ENCODE data around the gene LRP1B.

The LRP1B gene

GRCh38 chr2:141605163-141605562 lies 525.7 kb downstream of the LRP1B start:
- Histone ChIP-seq H3K27ac (ENCODE audit: low read depth, low read length) (no peak overlapping the region), H3K4me1 (ENCODE audit: insufficient read depth, low read length) (no peaks in the 10 kb centered on the region), H3K9me3 (ENCODE audit: low read length) (no peaks in the 10 kb centered on the region), H3K9ac (ENCODE audit: low read length) (no peak overlapping the region), H3K36me3 (ENCODE audit: insufficient read depth, low read length) (no peaks in the 10 kb centered on the region), H3K4me3 (ENCODE audit: low read depth in 1 of 2, low read length in 2 of 2) (no peak overlapping the region), H3K27me3 (ENCODE audit: control insufficient read depth in 1 of 2, insufficient read depth in 2 of 2, low read length in 2 of 2) (no peaks in the 10 kb centered on the region)

- Histone ChIP-seq H3K9me3 (ENCODE audit: low read length) (no peaks in the 10 kb centered on the region), H3K4me1 (ENCODE audit: insufficient read depth, low read length) (no peaks in the 10 kb centered on the region), H3K27me3 (ENCODE audit: control insufficient read depth in 1 of 2, insufficient read depth in 2 of 2, low read length in 2 of 2) (no peaks in the 10 kb centered on the region), H3K9ac (ENCODE audit: low read length) (no peak overlapping the region), H3K4me3 (ENCODE audit: low read depth in 1 of 2, low read length in 2 of 2) (no peak overlapping the region), H3K27ac (ENCODE audit: low read depth, low read length) (no peak overlapping the region), H3K36me3 (ENCODE audit: insufficient read depth, low read length) (no peaks in the 10 kb centered on the region)
Measured at GRCh38 chr2:141601511-141602152, 529.2 kb downstream of the LRP1B start.

GRCh38 chr2:141599721-141600120 lies 531.1 kb downstream of the LRP1B start:
- H3K27me3 ChIP-seq (ENCODE audit: control insufficient read depth in 1 of 2, insufficient read depth in 2 of 2, low read length in 2 of 2), result no peaks in the 10 kb centered on the region
- H3K27ac ChIP-seq (ENCODE audit: low read depth, low read length), result no peak overlapping the region
- H3K4me1 ChIP-seq (ENCODE audit: insufficient read depth, low read length), result no peaks in the 10 kb centered on the region
- H3K4me3 ChIP-seq (ENCODE audit: low read depth in 1 of 2, low read length in 2 of 2), result no peak overlapping the region
- H3K9ac ChIP-seq (ENCODE audit: low read length), result no peak overlapping the region
- no peaks in the 10 kb centered on the region for H3K36me3 ChIP-seq (ENCODE audit: insufficient read depth, low read length)
- H3K9me3 ChIP-seq (ENCODE audit: low read length), result no peaks in the 10 kb centered on the region

- no peak overlapping the region for H3K4me3 ChIP-seq (ENCODE audit: low read depth in 1 of 2, low read length in 2 of 2)
- no peaks in the 10 kb centered on the region for H3K9me3 ChIP-seq (ENCODE audit: low read length)
Measured at GRCh38 chr2:141598982-141599381, 531.8 kb downstream of the LRP1B start.

GRCh38 chr2:141595316-141595920 lies 535.4 kb downstream of the LRP1B start:
- Histone ChIP-seq H3K36me3 (ENCODE audit: insufficient read depth, low read length) (no peaks in the 10 kb centered on the region), H3K9ac (ENCODE audit: low read length) (no peak overlapping the region), H3K4me3 (ENCODE audit: low read depth in 1 of 2, low read length in 2 of 2) (no peak overlapping the region), H3K27ac (ENCODE audit: low read depth, low read length) (no peak overlapping the region), H3K4me1 (ENCODE audit: insufficient read depth, low read length) (no peaks in the 10 kb centered on the region), H3K9me3 (ENCODE audit: low read length) (no peaks in the 10 kb centered on the region), H3K27me3 (ENCODE audit: control insufficient read depth in 1 of 2, insufficient read depth in 2 of 2, low read length in 2 of 2) (no peaks in the 10 kb centered on the region)

More at GRCh38 chr2:141598982-141599381, 531.8 kb downstream of the LRP1B start:
- Histone ChIP-seq H3K36me3 (ENCODE audit: insufficient read depth, low read length) (no peaks in the 10 kb centered on the region), H3K27ac (ENCODE audit: low read depth, low read length) (no peak overlapping the region), H3K4me1 (ENCODE audit: insufficient read depth, low read length) (no peaks in the 10 kb centered on the region), H3K9ac (ENCODE audit: low read length) (no peak overlapping the region), H3K27me3 (ENCODE audit: control insufficient read depth in 1 of 2, insufficient read depth in 2 of 2, low read length in 2 of 2) (no peaks in the 10 kb centered on the region)

GRCh38 chr2:141591787-141592186 lies 539.0 kb downstream of the LRP1B start:
- Histone ChIP-seq H3K9me3 (ENCODE audit: low read length) (no peaks in the 10 kb centered on the region), H3K27me3 (ENCODE audit: control insufficient read depth in 1 of 2, insufficient read depth in 2 of 2, low read length in 2 of 2) (no peaks in the 10 kb centered on the region), H3K4me1 (ENCODE audit: insufficient read depth, low read length) (no peaks in the 10 kb centered on the region), H3K4me3 (ENCODE audit: low read depth in 1 of 2, low read length in 2 of 2) (no peak overlapping the region), H3K36me3 (ENCODE audit: insufficient read depth, low read length) (no peaks in the 10 kb centered on the region), H3K9ac (ENCODE audit: low read length) (no peak overlapping the region), H3K27ac (ENCODE audit: low read depth, low read length) (no peak overlapping the region)

- H3K9ac ChIP-seq (ENCODE audit: low read length), result no peak overlapping the region
- H3K4me3 ChIP-seq (ENCODE audit: low read depth in 1 of 2, low read length in 2 of 2), result no peak overlapping the region
Measured at GRCh38 chr2:141590620-141591019, 540.2 kb downstream of the LRP1B start.

GRCh38 chr2:141589314-141589713 lies 541.5 kb downstream of the LRP1B start:
- no peak overlapping the region for H3K9ac ChIP-seq (ENCODE audit: low read length)
- no peak overlapping the region for H3K4me3 ChIP-seq (ENCODE audit: low read depth in 1 of 2, low read length in 2 of 2)
- H3K9me3 ChIP-seq (ENCODE audit: low read length), result no peaks in the 10 kb centered on the region
- no peaks in the 10 kb centered on the region for H3K27me3 ChIP-seq (ENCODE audit: control insufficient read depth in 1 of 2, insufficient read depth in 2 of 2, low read length in 2 of 2)
- no peaks in the 10 kb centered on the region for H3K36me3 ChIP-seq (ENCODE audit: insufficient read depth, low read length)
- H3K27ac ChIP-seq (ENCODE audit: low read depth, low read length), result no peak overlapping the region
- H3K4me1 ChIP-seq (ENCODE audit: insufficient read depth, low read length), result no peaks in the 10 kb centered on the region

More at GRCh38 chr2:141590620-141591019, 540.2 kb downstream of the LRP1B start:
- no peaks in the 10 kb centered on the region for H3K4me1 ChIP-seq (ENCODE audit: insufficient read depth, low read length)
- H3K9me3 ChIP-seq (ENCODE audit: low read length), result no peaks in the 10 kb centered on the region
- no peaks in the 10 kb centered on the region for H3K27me3 ChIP-seq (ENCODE audit: control insufficient read depth in 1 of 2, insufficient read depth in 2 of 2, low read length in 2 of 2)
- H3K27ac ChIP-seq (ENCODE audit: low read depth, low read length), result no peak overlapping the region
- H3K36me3 ChIP-seq (ENCODE audit: insufficient read depth, low read length), result no peaks in the 10 kb centered on the region

- H3K9me3 ChIP-seq (ENCODE audit: low read length), result no peaks in the 10 kb centered on the region
- H3K4me1 ChIP-seq (ENCODE audit: insufficient read depth, low read length), result no peaks in the 10 kb centered on the region
- H3K36me3 ChIP-seq (ENCODE audit: insufficient read depth, low read length), result no peaks in the 10 kb centered on the region
- no peaks in the 10 kb centered on the region for H3K27me3 ChIP-seq (ENCODE audit: control insufficient read depth in 1 of 2, insufficient read depth in 2 of 2, low read length in 2 of 2)
- no peak overlapping the region for H3K9ac ChIP-seq (ENCODE audit: low read length)
- no peak overlapping the region for H3K27ac ChIP-seq (ENCODE audit: low read depth, low read length)
- no peak overlapping the region for H3K4me3 ChIP-seq (ENCODE audit: low read depth in 1 of 2, low read length in 2 of 2)
Measured at GRCh38 chr2:141586985-141587384, 543.8 kb downstream of the LRP1B start.

GRCh38 chr2:141582213-141582612 lies 548.6 kb downstream of the LRP1B start:
- Histone ChIP-seq H3K27me3 (ENCODE audit: control insufficient read depth in 1 of 2, insufficient read depth in 2 of 2, low read length in 2 of 2) (no peaks in the 10 kb centered on the region), H3K36me3 (ENCODE audit: insufficient read depth, low read length) (no peaks in the 10 kb centered on the region), H3K4me1 (ENCODE audit: insufficient read depth, low read length) (no peaks in the 10 kb centered on the region), H3K4me3 (ENCODE audit: low read depth in 1 of 2, low read length in 2 of 2) (no peak overlapping the region), H3K9me3 (ENCODE audit: low read length) (no peaks in the 10 kb centered on the region), H3K9ac (ENCODE audit: low read length) (no peak overlapping the region), H3K27ac (ENCODE audit: low read depth, low read length) (no peak overlapping the region)

GRCh38 chr2:141579071-141579470 lies 551.7 kb downstream of the LRP1B start:
- Histone ChIP-seq H3K27ac (ENCODE audit: low read depth, low read length) (no peak overlapping the region), H3K4me1 (ENCODE audit: insufficient read depth, low read length) (no peaks in the 10 kb centered on the region)

More at GRCh38 chr2:141579071-141579470, 551.7 kb downstream of the LRP1B start:
- H3K36me3 ChIP-seq (ENCODE audit: insufficient read depth, low read length), result no peaks in the 10 kb centered on the region
- no peak overlapping the region for H3K9ac ChIP-seq (ENCODE audit: low read length)
- no peaks in the 10 kb centered on the region for H3K9me3 ChIP-seq (ENCODE audit: low read length)
- no peaks in the 10 kb centered on the region for H3K27me3 ChIP-seq (ENCODE audit: control insufficient read depth in 1 of 2, insufficient read depth in 2 of 2, low read length in 2 of 2)
- H3K4me3 ChIP-seq (ENCODE audit: low read depth in 1 of 2, low read length in 2 of 2), result no peak overlapping the region
